ENCODE results near the gene SYNDIG1.

GRCh38 chr20:24582373-24583168, 113.1 kb downstream of the SYNDIG1 start:
- no peak for TF ChIP-seq SP1 (IDR thresholded peaks at IDR 0.05)
- no peak for TF ChIP-seq TARDBP (IDR thresholded peaks at IDR 0.05)
- TF ChIP-seq FOXK2 (IDR thresholded peaks at IDR 0.05) = no peak
- no peak for TF ChIP-seq ELF4 (IDR thresholded peaks at IDR 0.05)
- no peak for TF ChIP-seq PKNOX1 (IDR thresholded peaks at IDR 0.05)
- TF ChIP-seq NFRKB (IDR thresholded peaks at IDR 0.05) = no peak
- no peak for TF ChIP-seq FOXA1 (IDR thresholded peaks at IDR 0.05)
- TF ChIP-seq L3MBTL2 (conservative IDR thresholded peaks at IDR 0.05) = no peak
- no peak for TF ChIP-seq HDGF (IDR thresholded peaks at IDR 0.05; ENCODE audit: borderline replicate concordance)
- TF ChIP-seq FOXM1 (IDR thresholded peaks at IDR 0.05; ENCODE audit: borderline replicate concordance) = no peak
